GM23338 (cell line): ENCODE results near the gene MIF. TPM values are rescaled to one million over a fixed set of nuclear protein-coding genes. Genes with fewer than 3 reads are reported as not detected.

Source experiments
- ATAC-seq: fragments of 200-7000 bp; cut with Tn5 transposase; 3 replicates; pipeline ENCODE4 v1.9.1; 2020
- DNase-seq: peaks from one replicate; pipeline ENCODE4 v3.0.0-alpha.2; 2015; ENCODE audit warnings: low spot score
- H2AFZ ChIP-seq: fragments of 200-600 bp; sonication (generic); 2 replicates; pipeline ENCODE4 v1.8.0; 2016; ENCODE audit warnings: antibody characterized with exemption, mild to moderate bottlenecking, moderate library complexity
- H3F3A ChIP-seq: fragments of 200-600 bp; sonication (generic); replicated peaks from 2 replicates; pipeline ENCODE4 v1.8.0; 2017; ENCODE audit warnings: antibody characterized with exemption, mixed run types, low read depth
- H3K27ac ChIP-seq: fragments of 200-600 bp; sonication (generic); 2 replicates; pipeline ENCODE4 v1.6.1; 2016; ENCODE audit warnings: low read depth
- H3K27me3 ChIP-seq: fragments of 200-600 bp; sonication (generic); 2 replicates; pipeline ENCODE4 v1.8.0; 2016; ENCODE audit warnings: mild to moderate bottlenecking, mixed run types, moderate library complexity; ENCODE audit not compliant: insufficient read depth
- H3K36me3 ChIP-seq: fragments of 200-600 bp; sonication (generic); 2 replicates; pipeline ENCODE4 v1.8.0; 2016; ENCODE audit warnings: mild to moderate bottlenecking; ENCODE audit not compliant: insufficient read depth
- H3K4me1 ChIP-seq: fragments of 200-600 bp; sonication (generic); 2 replicates; pipeline ENCODE4 v1.8.0; 2016; ENCODE audit warnings: mild to moderate bottlenecking, moderate library complexity; ENCODE audit not compliant: insufficient read depth
- H3K4me2 ChIP-seq: fragments of 200-600 bp; sonication (generic); 2 replicates; pipeline ENCODE4 v1.7.1; 2017; ENCODE audit warnings: mixed run types
- H3K4me3 ChIP-seq: fragments of 200-600 bp; sonication (generic); 2 replicates; pipeline ENCODE4 v1.6.1; 2016; ENCODE audit warnings: mixed run types
- H3K79me2 ChIP-seq: fragments of 200-600 bp; sonication (generic); replicated peaks from 2 replicates; pipeline ENCODE4 v1.8.0; 2017; ENCODE audit warnings: mild to moderate bottlenecking; ENCODE audit not compliant: insufficient read depth
- H3K9me2 ChIP-seq: fragments of 200-600 bp; sonication (generic); 2 replicates; pipeline ENCODE4 v1.8.0; 2017; ENCODE audit not compliant: insufficient read depth
- H4K20me1 ChIP-seq: fragments of 200-600 bp; sonication (generic); replicated peaks from 2 replicates; pipeline ENCODE4 v1.8.0; 2017; ENCODE audit warnings: mild to moderate bottlenecking; ENCODE audit not compliant: insufficient read depth
- H3K27ac Mint-ChIP-seq: 2 replicates; pipeline ENCODE4 v1.8.0; 2020; ENCODE audit warnings: inconsistent platforms, mild to moderate bottlenecking, moderate library complexity, mixed read lengths
- H3K27me3 Mint-ChIP-seq: 3 replicates; pipeline ENCODE4 v1.8.0; 2022; ENCODE audit warnings: low read depth, mild to moderate bottlenecking, moderate library complexity, mixed read lengths, inconsistent platforms; ENCODE audit not compliant: insufficient read depth, poor library complexity
- H3K36me3 Mint-ChIP-seq: 3 replicates; pipeline ENCODE4 v1.8.0; 2021; ENCODE audit warnings: low read depth, mild to moderate bottlenecking, inconsistent platforms, moderate library complexity, mixed read lengths
- H3K4me1 Mint-ChIP-seq: 3 replicates; pipeline ENCODE4 v1.8.0; 2020; ENCODE audit warnings: mild to moderate bottlenecking, inconsistent platforms, mixed read lengths
- H3K4me3 Mint-ChIP-seq: 3 replicates; pipeline ENCODE4 v1.8.0; 2021; ENCODE audit warnings: moderate library complexity, mild to moderate bottlenecking, inconsistent platforms, mixed read lengths
- H3K9me3 Mint-ChIP-seq: 3 replicates; pipeline ENCODE4 v1.8.0; 2020; ENCODE audit warnings: moderate library complexity, mild to moderate bottlenecking, inconsistent platforms, mixed read lengths
- CREB1 ChIP-seq: fragments of 250-450 bp; sonication (Bioruptor Pico); IDR thresholded peaks from 2 replicates; pipeline ENCODE4 v1.5.0; 2020; ENCODE audit warnings: low read depth, mild to moderate bottlenecking, moderate library complexity
- EZH2 ChIP-seq: fragments of 200-600 bp; sonication (generic); IDR thresholded peaks from one replicate; pipeline ENCODE4 v1.8.0; 2017; ENCODE audit warnings: antibody characterized with exemption, mild to moderate bottlenecking, low read depth; ENCODE audit not compliant: unreplicated experiment
- EZH2phosphoT487 ChIP-seq: fragments of 200-600 bp; sonication (generic); IDR thresholded peaks from one replicate; pipeline ENCODE4 v1.8.1; 2018; ENCODE audit warnings: antibody characterized with exemption; ENCODE audit not compliant: unreplicated experiment
- JUNB ChIP-seq: IDR thresholded peaks from one replicate; pipeline ENCODE4 v1.6.1; 2016; ENCODE audit warnings: antibody characterized with exemption; ENCODE audit not compliant: unreplicated experiment
- NANOG ChIP-seq: IDR thresholded peaks from 2 replicates; pipeline ENCODE4 v1.6.1; 2016; ENCODE audit warnings: antibody characterized with exemption, borderline replicate concordance
- POLR2AphosphoS5 ChIP-seq: IDR thresholded peaks from 2 replicates; pipeline ENCODE4 v1.6.1; 2016; ENCODE audit warnings: antibody characterized with exemption, low read depth
- STAT1 ChIP-seq: IDR thresholded peaks from one replicate; pipeline ENCODE4 v1.6.1; 2016; ENCODE audit warnings: antibody characterized with exemption; ENCODE audit not compliant: unreplicated experiment
- ZNF114 ChIP-seq: fragments of 250-450 bp; sonication (Bioruptor Pico); IDR thresholded peaks from 2 replicates; pipeline ENCODE4 v1.5.0; 2020; ENCODE audit warnings: mild to moderate bottlenecking, moderate library complexity
- ZNF331 ChIP-seq: fragments of 250-450 bp; sonication (Bioruptor Pico); IDR thresholded peaks from 2 replicates; pipeline ENCODE4 v1.5.0; 2020; ENCODE audit warnings: low read depth, mild to moderate bottlenecking, moderate library complexity
- polyA plus RNA-seq: library from polyadenylated mRNA; unstranded; fragments of >200 nt; fragmentation: Nextera tagmentation; extraction: Ambion mirVana; gene quantifications from 2 replicates; pipeline ENCODE4 v1.2.1, GENCODE V29; 2016
- total RNA-seq: library from RNA; depleted of rRNA; stranded (reverse); fragments of >200 nt; shearing (Covaris generic); gene quantifications from 2 replicates; pipeline ENCODE4 v1.2.3, GENCODE V29; 2014
- TF ChIP-seq, protein P1 (sequence below): IDR thresholded peaks from one replicate; pipeline ENCODE4 v1.6.1; 2018; ENCODE audit warnings: antibody characterized with exemption; ENCODE audit not compliant: unreplicated experiment
- TF ChIP-seq, protein P2 (sequence below): IDR thresholded peaks from 2 replicates; pipeline ENCODE4 v1.6.1; 2016; ENCODE audit warnings: antibody characterized with exemption
- TF ChIP-seq, protein P3 (sequence below), 2 experiments: fragments of 200-600 bp in 1 of 2; sonication (generic) in 1 of 2; conservative IDR thresholded peaks; 2 replicates each; pipeline versions ENCODE4 v1.5.1 to v1.6.1; 2016 to 2017; ENCODE audit warnings: antibody characterized with exemption in 2 of 2, low read depth in 2 of 2, mild to moderate bottlenecking in 2 of 2, moderate library complexity in 1 of 2
- TF ChIP-seq, protein P4 (sequence below): fragments of 250-450 bp; sonication (Bioruptor Pico); IDR thresholded peaks from 2 replicates; pipeline ENCODE4 v1.5.0; 2020; ENCODE audit warnings: mild to moderate bottlenecking, moderate library complexity

Gene MIF
- total and polyA plus RNA-seq, 2 experiments from 2014 or later, result 800 to 5,205 TPM

DNA sequence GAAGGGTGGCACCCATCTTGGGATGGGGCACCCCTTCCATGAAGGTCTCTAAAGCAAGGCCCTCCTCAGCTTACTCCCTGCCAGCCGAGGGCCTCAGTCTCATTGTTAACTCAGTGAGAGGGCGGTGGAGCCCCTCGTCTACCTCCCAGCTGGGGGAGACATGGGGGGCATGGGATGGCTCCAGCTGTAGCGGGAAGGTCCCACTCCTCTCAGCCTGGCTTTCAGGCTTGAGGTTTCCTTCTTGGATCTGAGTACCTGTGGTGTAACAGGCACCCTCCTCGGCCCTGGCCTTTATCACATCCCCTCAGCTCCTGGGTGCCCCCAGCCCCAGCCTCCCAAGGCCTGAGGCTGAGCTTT is 2.0 kb downstream of the MIF start:
- Mint-ChIP-seq H3K27me3 (peaks cover 41% of the 10 kb centered on the region), H3K4me1 (peaks cover 34% of the 10 kb centered on the region), H3K27ac (no peak overlapping the region), H3K4me3 (peak overlapping the region; percentile 92), H3K36me3 (peaks cover 73% of the 10 kb centered on the region), H3K9me3 (peaks cover 42% of the 10 kb centered on the region)
- peak overlapping the region; percentile 99 for H3K4me3 ChIP-seq
- H3K27me3 ChIP-seq, result peaks cover 5% of the 10 kb centered on the region; the same call in 1 of the 2 replicates
- peaks cover 19% of the 10 kb centered on the region; the same call in 1 of the 2 replicates for H3K4me1 ChIP-seq
- peaks cover 35% of the 10 kb centered on the region for H3F3A ChIP-seq
- H3K27ac ChIP-seq, result no peak overlapping the region
- DNase-seq (no peak), ATAC-seq (no peak)
- H2AFZ ChIP-seq, result no peak overlapping the region
- peaks cover 6% of the 10 kb centered on the region for H3K36me3 ChIP-seq
- no peaks in the 10 kb centered on the region for H3K9me2 ChIP-seq
- H4K20me1 ChIP-seq, result peaks cover 7% of the 10 kb centered on the region
- H3K79me2 ChIP-seq, result peaks cover 12% of the 10 kb centered on the region
- TF ChIP-seq EZH2phosphoT487 (no peak), ZNF114 (CRISPR knock-in tag) (no peak), JUNB (no peak), ZNF331 (CRISPR knock-in tag) (no peak), EZH2 (no peak), STAT1 (no peak), NANOG (no peak), POLR2AphosphoS5 (no peak), CREB1 (CRISPR knock-in tag) (no peak)
- TF ChIP-seq, protein P1, sequence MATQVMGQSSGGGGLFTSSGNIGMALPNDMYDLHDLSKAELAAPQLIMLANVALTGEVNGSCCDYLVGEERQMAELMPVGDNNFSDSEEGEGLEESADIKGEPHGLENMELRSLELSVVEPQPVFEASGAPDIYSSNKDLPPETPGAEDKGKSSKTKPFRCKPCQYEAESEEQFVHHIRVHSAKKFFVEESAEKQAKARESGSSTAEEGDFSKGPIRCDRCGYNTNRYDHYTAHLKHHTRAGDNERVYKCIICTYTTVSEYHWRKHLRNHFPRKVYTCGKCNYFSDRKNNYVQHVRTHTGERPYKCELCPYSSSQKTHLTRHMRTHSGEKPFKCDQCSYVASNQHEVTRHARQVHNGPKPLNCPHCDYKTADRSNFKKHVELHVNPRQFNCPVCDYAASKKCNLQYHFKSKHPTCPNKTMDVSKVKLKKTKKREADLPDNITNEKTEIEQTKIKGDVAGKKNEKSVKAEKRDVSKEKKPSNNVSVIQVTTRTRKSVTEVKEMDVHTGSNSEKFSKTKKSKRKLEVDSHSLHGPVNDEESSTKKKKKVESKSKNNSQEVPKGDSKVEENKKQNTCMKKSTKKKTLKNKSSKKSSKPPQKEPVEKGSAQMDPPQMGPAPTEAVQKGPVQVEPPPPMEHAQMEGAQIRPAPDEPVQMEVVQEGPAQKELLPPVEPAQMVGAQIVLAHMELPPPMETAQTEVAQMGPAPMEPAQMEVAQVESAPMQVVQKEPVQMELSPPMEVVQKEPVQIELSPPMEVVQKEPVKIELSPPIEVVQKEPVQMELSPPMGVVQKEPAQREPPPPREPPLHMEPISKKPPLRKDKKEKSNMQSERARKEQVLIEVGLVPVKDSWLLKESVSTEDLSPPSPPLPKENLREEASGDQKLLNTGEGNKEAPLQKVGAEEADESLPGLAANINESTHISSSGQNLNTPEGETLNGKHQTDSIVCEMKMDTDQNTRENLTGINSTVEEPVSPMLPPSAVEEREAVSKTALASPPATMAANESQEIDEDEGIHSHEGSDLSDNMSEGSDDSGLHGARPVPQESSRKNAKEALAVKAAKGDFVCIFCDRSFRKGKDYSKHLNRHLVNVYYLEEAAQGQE, result no peak
- TF ChIP-seq, protein P2, sequence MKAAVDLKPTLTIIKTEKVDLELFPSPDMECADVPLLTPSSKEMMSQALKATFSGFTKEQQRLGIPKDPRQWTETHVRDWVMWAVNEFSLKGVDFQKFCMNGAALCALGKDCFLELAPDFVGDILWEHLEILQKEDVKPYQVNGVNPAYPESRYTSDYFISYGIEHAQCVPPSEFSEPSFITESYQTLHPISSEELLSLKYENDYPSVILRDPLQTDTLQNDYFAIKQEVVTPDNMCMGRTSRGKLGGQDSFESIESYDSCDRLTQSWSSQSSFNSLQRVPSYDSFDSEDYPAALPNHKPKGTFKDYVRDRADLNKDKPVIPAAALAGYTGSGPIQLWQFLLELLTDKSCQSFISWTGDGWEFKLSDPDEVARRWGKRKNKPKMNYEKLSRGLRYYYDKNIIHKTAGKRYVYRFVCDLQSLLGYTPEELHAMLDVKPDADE, result no peak
- TF ChIP-seq, protein P3, sequence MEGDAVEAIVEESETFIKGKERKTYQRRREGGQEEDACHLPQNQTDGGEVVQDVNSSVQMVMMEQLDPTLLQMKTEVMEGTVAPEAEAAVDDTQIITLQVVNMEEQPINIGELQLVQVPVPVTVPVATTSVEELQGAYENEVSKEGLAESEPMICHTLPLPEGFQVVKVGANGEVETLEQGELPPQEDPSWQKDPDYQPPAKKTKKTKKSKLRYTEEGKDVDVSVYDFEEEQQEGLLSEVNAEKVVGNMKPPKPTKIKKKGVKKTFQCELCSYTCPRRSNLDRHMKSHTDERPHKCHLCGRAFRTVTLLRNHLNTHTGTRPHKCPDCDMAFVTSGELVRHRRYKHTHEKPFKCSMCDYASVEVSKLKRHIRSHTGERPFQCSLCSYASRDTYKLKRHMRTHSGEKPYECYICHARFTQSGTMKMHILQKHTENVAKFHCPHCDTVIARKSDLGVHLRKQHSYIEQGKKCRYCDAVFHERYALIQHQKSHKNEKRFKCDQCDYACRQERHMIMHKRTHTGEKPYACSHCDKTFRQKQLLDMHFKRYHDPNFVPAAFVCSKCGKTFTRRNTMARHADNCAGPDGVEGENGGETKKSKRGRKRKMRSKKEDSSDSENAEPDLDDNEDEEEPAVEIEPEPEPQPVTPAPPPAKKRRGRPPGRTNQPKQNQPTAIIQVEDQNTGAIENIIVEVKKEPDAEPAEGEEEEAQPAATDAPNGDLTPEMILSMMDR (conservative IDR thresholded peaks at IDR 0.05; ENCODE audit: low read depth in 2 of 2), result no peak
- TF ChIP-seq, protein P4, sequence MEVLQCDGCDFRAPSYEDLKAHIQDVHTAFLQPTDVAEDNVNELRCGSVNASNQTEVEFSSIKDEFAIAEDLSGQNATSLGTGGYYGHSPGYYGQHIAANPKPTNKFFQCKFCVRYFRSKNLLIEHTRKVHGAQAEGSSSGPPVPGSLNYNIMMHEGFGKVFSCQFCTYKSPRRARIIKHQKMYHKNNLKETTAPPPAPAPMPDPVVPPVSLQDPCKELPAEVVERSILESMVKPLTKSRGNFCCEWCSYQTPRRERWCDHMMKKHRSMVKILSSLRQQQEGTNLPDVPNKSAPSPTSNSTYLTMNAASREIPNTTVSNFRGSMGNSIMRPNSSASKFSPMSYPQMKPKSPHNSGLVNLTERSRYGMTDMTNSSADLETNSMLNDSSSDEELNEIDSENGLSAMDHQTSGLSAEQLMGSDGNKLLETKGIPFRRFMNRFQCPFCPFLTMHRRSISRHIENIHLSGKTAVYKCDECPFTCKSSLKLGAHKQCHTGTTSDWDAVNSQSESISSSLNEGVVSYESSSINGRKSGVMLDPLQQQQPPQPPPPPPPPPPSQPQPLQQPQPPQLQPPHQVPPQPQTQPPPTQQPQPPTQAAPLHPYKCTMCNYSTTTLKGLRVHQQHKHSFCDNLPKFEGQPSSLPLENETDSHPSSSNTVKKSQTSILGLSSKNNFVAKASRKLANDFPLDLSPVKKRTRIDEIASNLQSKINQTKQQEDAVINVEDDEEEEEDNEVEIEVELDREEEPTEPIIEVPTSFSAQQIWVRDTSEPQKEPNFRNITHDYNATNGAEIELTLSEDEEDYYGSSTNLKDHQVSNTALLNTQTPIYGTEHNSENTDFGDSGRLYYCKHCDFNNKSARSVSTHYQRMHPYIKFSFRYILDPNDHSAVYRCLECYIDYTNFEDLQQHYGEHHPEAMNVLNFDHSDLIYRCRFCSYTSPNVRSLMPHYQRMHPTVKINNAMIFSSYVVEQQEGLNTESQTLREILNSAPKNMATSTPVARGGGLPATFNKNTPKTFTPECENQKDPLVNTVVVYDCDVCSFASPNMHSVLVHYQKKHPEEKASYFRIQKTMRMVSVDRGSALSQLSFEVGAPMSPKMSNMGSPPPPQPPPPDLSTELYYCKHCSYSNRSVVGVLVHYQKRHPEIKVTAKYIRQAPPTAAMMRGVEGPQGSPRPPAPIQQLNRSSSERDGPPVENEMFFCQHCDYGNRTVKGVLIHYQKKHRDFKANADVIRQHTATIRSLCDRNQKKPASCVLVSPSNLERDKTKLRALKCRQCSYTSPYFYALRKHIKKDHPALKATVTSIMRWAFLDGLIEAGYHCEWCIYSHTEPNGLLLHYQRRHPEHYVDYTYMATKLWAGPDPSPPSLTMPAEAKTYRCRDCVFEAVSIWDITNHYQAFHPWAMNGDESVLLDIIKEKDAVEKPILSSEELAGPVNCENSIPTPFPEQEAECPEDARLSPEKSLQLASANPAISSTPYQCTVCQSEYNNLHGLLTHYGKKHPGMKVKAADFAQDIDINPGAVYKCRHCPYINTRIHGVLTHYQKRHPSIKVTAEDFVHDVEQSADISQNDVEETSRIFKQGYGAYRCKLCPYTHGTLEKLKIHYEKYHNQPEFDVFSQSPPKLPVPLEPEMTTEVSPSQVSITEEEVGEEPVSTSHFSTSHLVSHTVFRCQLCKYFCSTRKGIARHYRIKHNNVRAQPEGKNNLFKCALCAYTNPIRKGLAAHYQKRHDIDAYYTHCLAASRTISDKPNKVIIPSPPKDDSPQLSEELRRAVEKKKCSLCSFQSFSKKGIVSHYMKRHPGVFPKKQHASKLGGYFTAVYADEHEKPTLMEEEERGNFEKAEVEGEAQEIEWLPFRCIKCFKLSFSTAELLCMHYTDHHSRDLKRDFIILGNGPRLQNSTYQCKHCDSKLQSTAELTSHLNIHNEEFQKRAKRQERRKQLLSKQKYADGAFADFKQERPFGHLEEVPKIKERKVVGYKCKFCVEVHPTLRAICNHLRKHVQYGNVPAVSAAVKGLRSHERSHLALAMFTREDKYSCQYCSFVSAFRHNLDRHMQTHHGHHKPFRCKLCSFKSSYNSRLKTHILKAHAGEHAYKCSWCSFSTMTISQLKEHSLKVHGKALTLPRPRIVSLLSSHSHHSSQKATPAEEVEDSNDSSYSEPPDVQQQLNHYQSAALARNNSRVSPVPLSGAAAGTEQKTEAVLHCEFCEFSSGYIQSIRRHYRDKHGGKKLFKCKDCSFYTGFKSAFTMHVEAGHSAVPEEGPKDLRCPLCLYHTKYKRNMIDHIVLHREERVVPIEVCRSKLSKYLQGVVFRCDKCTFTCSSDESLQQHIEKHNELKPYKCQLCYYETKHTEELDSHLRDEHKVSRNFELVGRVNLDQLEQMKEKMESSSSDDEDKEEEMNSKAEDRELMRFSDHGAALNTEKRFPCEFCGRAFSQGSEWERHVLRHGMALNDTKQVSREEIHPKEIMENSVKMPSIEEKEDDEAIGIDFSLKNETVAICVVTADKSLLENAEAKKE (CRISPR knock-in tag), result no peak
- peak overlapping the region; percentile 99 for H3K4me2 ChIP-seq
